C4-2B (cell line): ENCODE data around the gene ANXA1.
A peak's percentile ranks its signal among the peaks of the same experiment; 100 is the strongest.

ENCODE experiments used
- CTCF ChIP-seq: fragments of 450-650 bp; conservative IDR thresholded peaks from 2 replicates; pipeline ENCODE4 v1.5.1; 2017; ENCODE audit warnings: mild to moderate bottlenecking
- ZFX ChIP-seq: fragments of 450-650 bp; IDR thresholded peaks from 2 replicates; pipeline ENCODE4 v1.6.1; 2017

GRCh38 chr9:73200694-73201452, 49.2 kb downstream of the ANXA1 start:
- peak; percentile 68 for TF ChIP-seq CTCF
- TF ChIP-seq ZFX, result no peak
